ENCODE measurements around the gene DPP10. TPM values are rescaled to one million over a fixed set of nuclear protein-coding genes. Genes with fewer than 3 reads are reported as not detected.

DPP10 gene
- total RNA-seq, 6 experiments from 2014 or later, result not detected

- no peak for DNase-seq
- H3K27ac Mint-ChIP-seq, result no peak overlapping the region
- no peaks in the 10 kb centered on the region for H3K27me3 Mint-ChIP-seq (ENCODE audit: insufficient read depth)
- no peak overlapping the region for H3K4me3 Mint-ChIP-seq
- H3K9me3 Mint-ChIP-seq, result peaks cover 30% of the 10 kb centered on the region
- TF ChIP-seq CTCF (IDR thresholded peaks at IDR 0.05), result no peak
- H3K4me1 Mint-ChIP-seq (ENCODE audit: low read depth), result no peaks in the 10 kb centered on the region
- no peaks in the 10 kb centered on the region for H3K36me3 Mint-ChIP-seq (ENCODE audit: low read depth)
Observed at GRCh38 chr2:115115135-115115534, 672.7 kb downstream of the DPP10 start.

GRCh38 chr2:115118306-115118705, 675.9 kb downstream of the DPP10 start:
- no peak for DNase-seq
- no peak for TF ChIP-seq CTCF (IDR thresholded peaks at IDR 0.05)
- H3K9me3 Mint-ChIP-seq, result peaks cover 35% of the 10 kb centered on the region
- H3K36me3 Mint-ChIP-seq (ENCODE audit: low read depth), result no peaks in the 10 kb centered on the region
- H3K4me1 Mint-ChIP-seq (ENCODE audit: low read depth), result no peaks in the 10 kb centered on the region
- no peak overlapping the region for H3K27ac Mint-ChIP-seq
- no peaks in the 10 kb centered on the region for H3K27me3 Mint-ChIP-seq (ENCODE audit: insufficient read depth)
- no peak overlapping the region for H3K4me3 Mint-ChIP-seq

GRCh38 chr2:115119086-115119485, 676.6 kb downstream of the DPP10 start:
- no peak overlapping the region for H3K27ac Mint-ChIP-seq
- no peaks in the 10 kb centered on the region for H3K27me3 Mint-ChIP-seq (ENCODE audit: insufficient read depth)
- no peaks in the 10 kb centered on the region for H3K36me3 Mint-ChIP-seq (ENCODE audit: low read depth)
- H3K4me3 Mint-ChIP-seq, result no peak overlapping the region
- no peaks in the 10 kb centered on the region for H3K4me1 Mint-ChIP-seq (ENCODE audit: low read depth)
- H3K9me3 Mint-ChIP-seq, result peaks cover 36% of the 10 kb centered on the region
- no peak for DNase-seq
- no peak for TF ChIP-seq CTCF (IDR thresholded peaks at IDR 0.05)

- DNase-seq, result no peak
- Mint-ChIP-seq H3K27ac (no peak overlapping the region), H3K4me3 (no peak overlapping the region), H3K36me3 (ENCODE audit: low read depth) (no peaks in the 10 kb centered on the region), H3K27me3 (ENCODE audit: insufficient read depth) (no peaks in the 10 kb centered on the region; the same call in 1 of the 2 replicates), H3K4me1 (ENCODE audit: low read depth) (no peaks in the 10 kb centered on the region), H3K9me3 (peaks cover 46% of the 10 kb centered on the region)
- no peak for TF ChIP-seq CTCF (IDR thresholded peaks at IDR 0.05)
Observed at GRCh38 chr2:115122701-115123100, 680.3 kb downstream of the DPP10 start.

- Mint-ChIP-seq H3K27ac (no peak overlapping the region), H3K4me3 (no peak overlapping the region), H3K4me1 (ENCODE audit: low read depth) (no peaks in the 10 kb centered on the region), H3K27me3 (ENCODE audit: insufficient read depth) (no peaks in the 10 kb centered on the region; the same call in 1 of the 2 replicates), H3K36me3 (ENCODE audit: low read depth) (no peaks in the 10 kb centered on the region), H3K9me3 (peaks cover 36% of the 10 kb centered on the region)
- DNase-seq, result no peak
- no peak for TF ChIP-seq CTCF (IDR thresholded peaks at IDR 0.05)
Observed at GRCh38 chr2:115124817-115125216, 682.4 kb downstream of the DPP10 start.

GRCh38 chr2:115129536-115129935, 687.1 kb downstream of the DPP10 start:
- H3K36me3 Mint-ChIP-seq (ENCODE audit: low read depth), result no peaks in the 10 kb centered on the region
- no peak overlapping the region for H3K27ac Mint-ChIP-seq
- no peaks in the 10 kb centered on the region for H3K4me1 Mint-ChIP-seq (ENCODE audit: low read depth)
- TF ChIP-seq CTCF (IDR thresholded peaks at IDR 0.05), result no peak
- no peaks in the 10 kb centered on the region; the same call in none of the 2 replicates for H3K27me3 Mint-ChIP-seq (ENCODE audit: insufficient read depth)
- H3K9me3 Mint-ChIP-seq, result peaks cover 26% of the 10 kb centered on the region
- no peak for DNase-seq
- H3K4me3 Mint-ChIP-seq, result no peak overlapping the region

Measured in HFFc6 (cell line).